NK-92 treated with Interleukin-12 subunit alpha and Interleukin-12 subunit beta, amount 100 ng/mL, for 24 hours (cell line): Measurements from ENCODE around the gene SPPL2B.
"Not testable (repeated sequence)": the region's sequence is repeated elsewhere in the genome, so short reads cannot be mapped to it uniquely, and the experiment has no call there.

Experiments
- DNase-seq: peaks from one replicate; lab custom pipeline; 2025; lab: John Stamatoyannopoulos, UW

Gene SPPL2B

GRCh38 chr19:2328401-2329148 is at the start of gene SPPL2B, which contains the start of gene LSM7:
TSS of gene SPPL2B (plus strand) at chr19:2328684. CDS start at chr19:2328710, 26 bp downstream.
TSS of gene LSM7 (minus strand) at chr19:2328586. CDS start at chr19:2328566, 20 bp downstream.
- DNase-seq: peak; percentile 85

GRCh38 chr19:2280633-2281264 is 47.7 kb upstream of the SPPL2B start:
- DNase-seq: no peak

- DNase-seq: not testable (repeated sequence)
Measured at GRCh38 chr19:2281265-2282061, 47.0 kb upstream of the SPPL2B start.

- no peak for DNase-seq
Measured at GRCh38 chr19:2282062-2282861, 46.2 kb upstream of the SPPL2B start, which contains the start of gene PEAK3. TSS of gene PEAK3 (minus strand) at chr19:2282175. CDS start at chr19:2280931, 1,244 bp downstream.

- no peak for DNase-seq
Measured at GRCh38 chr19:2282862-2283237, 45.6 kb upstream of the SPPL2B start.

GRCh38 chr19:2283835-2284507 is 44.5 kb upstream of the SPPL2B start:
- DNase-seq: no peak

GRCh38 chr19:2286402-2287140 is 41.9 kb upstream of the SPPL2B start:
- no peak for DNase-seq

GRCh38 chr19:2287585-2288337 is 40.7 kb upstream of the SPPL2B start:
- no peak for DNase-seq

- no peak for DNase-seq
Measured at GRCh38 chr19:2288338-2288817, 40.1 kb upstream of the SPPL2B start.

- no peak for DNase-seq
Measured at GRCh38 chr19:2288818-2289713, 39.4 kb upstream of the SPPL2B start.

- no peak for DNase-seq
Measured at GRCh38 chr19:2289714-2290435, 38.6 kb upstream of the SPPL2B start.

- no peak for DNase-seq
Measured at GRCh38 chr19:2290441-2291184, 37.9 kb upstream of the SPPL2B start.

- DNase-seq: no peak
Measured at GRCh38 chr19:2291185-2291751, 37.2 kb upstream of the SPPL2B start.

GRCh38 chr19:2294687-2295335 is 33.7 kb upstream of the SPPL2B start:
- DNase-seq: no peak

- DNase-seq: no peak
Measured at GRCh38 chr19:2296141-2296540, 32.3 kb upstream of the SPPL2B start.

- DNase-seq: no peak
Measured at GRCh38 chr19:2300533-2300932, 28.0 kb upstream of the SPPL2B start.
